Kidney (tissue), 14 donors: ENCODE results near the gene NLGN1. TPM values are rescaled to one million over a fixed set of nuclear protein-coding genes. Genes with fewer than 3 reads are reported as not detected.

ENCODE experiments used
- DNase-seq, 5 donors: peaks; one replicate each; pipeline ENCODE4 v3.0.0-alpha.2; 2013 to 2020
- FAIRE-seq: peaks from 2 replicates; lab custom pipeline; 2012; peaks lifted over from hg19 to GRCh38; lab: Jason Lieb, UNC
- H3K27ac ChIP-seq, 2 donors: one replicate each; pipeline ENCODE4 v1.7.0; 2013; ENCODE audit warnings: low read depth in 2 of 2, low read length in 2 of 2, inconsistent platforms in 1 of 2
- H3K27me3 ChIP-seq: one replicate; pipeline ENCODE4 v1.7.1; 2013; ENCODE audit warnings: low read length, inconsistent platforms; ENCODE audit not compliant: control insufficient read depth, insufficient read depth
- H3K36me3 ChIP-seq, 3 donors: one replicate each; pipeline versions ENCODE4 v1.7.0 to v1.7.1; 2013; ENCODE audit warnings: low read length in 3 of 3, control low read depth in 1 of 3, inconsistent platforms in 1 of 3; ENCODE audit not compliant: insufficient read depth in 3 of 3, control insufficient read depth in 2 of 3
- H3K4me1 ChIP-seq, 3 donors: one replicate each; pipeline versions ENCODE4 v1.7.0 to v1.7.1; 2013; ENCODE audit warnings: low read length in 3 of 3, inconsistent platforms in 1 of 3, low read depth in 1 of 3; ENCODE audit not compliant: control insufficient read depth in 2 of 3, insufficient read depth in 2 of 3
- H3K4me3 ChIP-seq, 3 donors: one replicate each; pipeline versions ENCODE4 v1.7.0 to v1.8.1; 2013; ENCODE audit warnings: low read length in 3 of 3, control low read depth in 1 of 3, inconsistent platforms in 1 of 3
- H3K9ac ChIP-seq, 3 donors: one replicate each; pipeline versions ENCODE4 v1.7.0 to v1.7.1; 2013; ENCODE audit warnings: low read length in 3 of 3, control low read depth in 1 of 3, inconsistent platforms in 1 of 3
- H3K9me3 ChIP-seq, 3 donors: one replicate each; pipeline versions ENCODE4 v1.7.0 to v1.7.1; 2013; ENCODE audit warnings: low read length in 3 of 3, control low read depth in 1 of 3, inconsistent platforms in 1 of 3; ENCODE audit not compliant: control insufficient read depth in 2 of 3, insufficient read depth in 1 of 3
- intact Hi-C: fragments of 100-400 bp; cut with DNase I; formaldehyde crosslinking; loops from one replicate; pipeline ENCODE4 v1.11.1; 2022
- polyA plus RNA-seq: library from polyadenylated mRNA; stranded (reverse); fragments of 350-450 nt; fragmentation: Illumina TruSeq; extraction: RNeasy Lipid Tissue Mini Kit (QIAGEN cat#74804); gene quantifications from one replicate; pipeline ENCODE4 v1.2.3, GENCODE V29; 2014; ENCODE audit warnings: low read depth, low replicate concordance; ENCODE audit not compliant: insufficient read depth
- total RNA-seq: library from RNA; stranded (reverse); fragmentation: NEBNext Ultra II Directional; extraction: Animal tissue kit (Norgen Biotek cat#: 25700); gene quantifications from one replicate; pipeline ENCODE4 v1.2.1, GENCODE V29; 2021
- TF ChIP-seq, protein P1 (sequence below): IDR thresholded peaks from 3 replicates; pipeline ENCODE4 v1.5.1; 2012; ENCODE audit warnings: mild to moderate bottlenecking, moderate library complexity, borderline replicate concordance; ENCODE audit not compliant: insufficient read depth; ENCODE audit errors: extremely low read depth
- donor health status: control.
- donor health status: control.
- donor health status: control.
- donor health status: control.
- donor health status: control.
- donor health status: DM: yes; HTN: yes; CAD: no.
- donor health status: Normal renal cell carcinoma (clear cell type).

The NLGN1 gene
- total and polyA plus RNA-seq, 2 donors from 2014 or later = 0.49 to 19.4 TPM

DNA sequence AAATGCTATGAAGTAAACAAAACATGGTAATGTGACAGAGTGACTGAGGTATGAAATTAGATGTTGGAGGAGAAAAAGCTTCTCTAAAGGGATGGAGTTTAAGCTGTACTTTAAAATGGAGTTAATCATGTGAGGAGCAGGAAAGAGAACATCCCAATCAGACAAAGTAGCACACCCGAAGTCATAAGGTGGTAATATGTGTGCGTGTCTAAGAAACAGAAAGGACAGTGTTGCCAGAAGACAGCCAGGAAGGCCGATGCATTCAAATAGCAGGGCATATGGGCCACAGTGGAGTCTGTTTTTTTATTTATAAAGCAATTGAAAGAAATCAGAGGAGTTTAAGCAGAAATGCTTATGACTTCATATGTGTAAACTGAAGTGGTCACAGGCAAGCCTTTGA lies 376.3 kb downstream of the NLGN1 start:
- H3K27me3 ChIP-seq = no peaks in the 10 kb centered on the region
- intact Hi-C loops = no loop called here
- H3K4me1 ChIP-seq = peaks cover 0 to 5% (median 0%) of the 10 kb centered on the region in 3 donors
- TF ChIP-seq, protein P1, sequence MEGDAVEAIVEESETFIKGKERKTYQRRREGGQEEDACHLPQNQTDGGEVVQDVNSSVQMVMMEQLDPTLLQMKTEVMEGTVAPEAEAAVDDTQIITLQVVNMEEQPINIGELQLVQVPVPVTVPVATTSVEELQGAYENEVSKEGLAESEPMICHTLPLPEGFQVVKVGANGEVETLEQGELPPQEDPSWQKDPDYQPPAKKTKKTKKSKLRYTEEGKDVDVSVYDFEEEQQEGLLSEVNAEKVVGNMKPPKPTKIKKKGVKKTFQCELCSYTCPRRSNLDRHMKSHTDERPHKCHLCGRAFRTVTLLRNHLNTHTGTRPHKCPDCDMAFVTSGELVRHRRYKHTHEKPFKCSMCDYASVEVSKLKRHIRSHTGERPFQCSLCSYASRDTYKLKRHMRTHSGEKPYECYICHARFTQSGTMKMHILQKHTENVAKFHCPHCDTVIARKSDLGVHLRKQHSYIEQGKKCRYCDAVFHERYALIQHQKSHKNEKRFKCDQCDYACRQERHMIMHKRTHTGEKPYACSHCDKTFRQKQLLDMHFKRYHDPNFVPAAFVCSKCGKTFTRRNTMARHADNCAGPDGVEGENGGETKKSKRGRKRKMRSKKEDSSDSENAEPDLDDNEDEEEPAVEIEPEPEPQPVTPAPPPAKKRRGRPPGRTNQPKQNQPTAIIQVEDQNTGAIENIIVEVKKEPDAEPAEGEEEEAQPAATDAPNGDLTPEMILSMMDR = no peak
- no peak overlapping the region for H3K27ac ChIP-seq
- no peaks in the 10 kb centered on the region for H3K36me3 ChIP-seq
- H3K9ac ChIP-seq = no peak overlapping the region
- DNase-seq = no peak
- no peak overlapping the region for H3K4me3 ChIP-seq
- H3K9me3 ChIP-seq = no peaks in the 10 kb centered on the region
- FAIRE-seq = no peak

DNA sequence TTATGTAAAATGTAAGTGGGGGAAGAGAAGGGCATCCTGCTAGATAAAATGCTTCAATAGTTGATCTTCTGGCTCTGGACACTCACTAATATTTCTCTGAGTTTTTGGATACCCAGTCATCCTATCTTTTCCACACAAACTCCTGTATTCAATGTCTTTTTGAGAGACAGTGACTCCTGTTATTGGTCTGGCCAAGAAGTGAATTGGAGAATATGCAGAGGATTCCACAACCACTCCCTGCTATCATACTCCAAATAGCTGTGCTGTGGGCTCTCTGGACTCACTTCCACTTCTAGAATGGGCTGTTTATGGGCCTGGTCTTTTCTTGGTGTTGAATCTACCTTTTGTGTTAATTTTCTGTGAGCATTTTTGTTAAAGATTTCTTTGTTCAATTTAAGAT lies 376.8 kb downstream of the NLGN1 start:
- FAIRE-seq (no peak), DNase-seq (no peak)
- no peak overlapping the region for H3K4me3 ChIP-seq
- intact Hi-C loops = no loop called here
- H3K36me3 ChIP-seq = no peaks in the 10 kb centered on the region
- no peak overlapping the region for H3K27ac ChIP-seq
- H3K27me3 ChIP-seq = no peaks in the 10 kb centered on the region
- peaks cover 0 to 5% (median 0%) of the 10 kb centered on the region in 3 donors for H3K4me1 ChIP-seq
- no peak overlapping the region for H3K9ac ChIP-seq
- TF ChIP-seq, protein P1 = no peak
- no peaks in the 10 kb centered on the region for H3K9me3 ChIP-seq

GRCh38 chr3:173778251-173778650 lies 380.7 kb downstream of the NLGN1 start:
- H3K4me1 ChIP-seq = no peaks in the 10 kb centered on the region
- FAIRE-seq (no peak), DNase-seq (no peak)
- no peak overlapping the region for H3K9ac ChIP-seq
- intact Hi-C loops = no loop called here
- H3K27me3 ChIP-seq = no peaks in the 10 kb centered on the region
- H3K9me3 ChIP-seq = no peaks in the 10 kb centered on the region
- no peak overlapping the region for H3K27ac ChIP-seq
- TF ChIP-seq, protein P1 = no peak
- H3K4me3 ChIP-seq = no peak overlapping the region
- H3K36me3 ChIP-seq = no peaks in the 10 kb centered on the region

- FAIRE-seq (no peak), DNase-seq (no peak)
- no peaks in the 10 kb centered on the region for H3K27me3 ChIP-seq
- no peak overlapping the region for H3K9ac ChIP-seq
- intact Hi-C loops = no loop called here
- H3K9me3 ChIP-seq = no peaks in the 10 kb centered on the region
- no peaks in the 10 kb centered on the region for H3K4me1 ChIP-seq
- TF ChIP-seq, protein P1 = no peak
- no peak overlapping the region for H3K27ac ChIP-seq
- H3K36me3 ChIP-seq = no peaks in the 10 kb centered on the region
- H3K4me3 ChIP-seq = no peak overlapping the region
Observed at GRCh38 chr3:173780067-173780466, 382.5 kb downstream of the NLGN1 start.
